Measurements from ENCODE around the gene RIT2.

Gene RIT2

GRCh38 chr18:42756214-42756613, 359.3 kb downstream of the RIT2 start:
- Histone ChIP-seq H3K4me1 (ENCODE audit: low read depth, poor library complexity, severe bottlenecking) (no peaks in the 10 kb centered on the region), H3K4me2 (no peak overlapping the region), H3K9ac (no peak overlapping the region), H3K36me3 (ENCODE audit: insufficient read depth) (no peaks in the 10 kb centered on the region), H3K27me3 (ENCODE audit: insufficient read depth, low read depth) (no peaks in the 10 kb centered on the region), H3K4me3 (IDR thresholded peaks at IDR 0.05; ENCODE audit: insufficient read depth, low read depth, low read length) (no peak overlapping the region), H3K79me2 (ENCODE audit: insufficient read depth, low read depth) (no peaks in the 10 kb centered on the region), H2AFZ (ENCODE audit: low read depth) (no peak overlapping the region), H4K20me1 (ENCODE audit: insufficient read depth) (no peaks in the 10 kb centered on the region), H3K27ac (no peak overlapping the region)
- TF ChIP-seq, protein P1, sequence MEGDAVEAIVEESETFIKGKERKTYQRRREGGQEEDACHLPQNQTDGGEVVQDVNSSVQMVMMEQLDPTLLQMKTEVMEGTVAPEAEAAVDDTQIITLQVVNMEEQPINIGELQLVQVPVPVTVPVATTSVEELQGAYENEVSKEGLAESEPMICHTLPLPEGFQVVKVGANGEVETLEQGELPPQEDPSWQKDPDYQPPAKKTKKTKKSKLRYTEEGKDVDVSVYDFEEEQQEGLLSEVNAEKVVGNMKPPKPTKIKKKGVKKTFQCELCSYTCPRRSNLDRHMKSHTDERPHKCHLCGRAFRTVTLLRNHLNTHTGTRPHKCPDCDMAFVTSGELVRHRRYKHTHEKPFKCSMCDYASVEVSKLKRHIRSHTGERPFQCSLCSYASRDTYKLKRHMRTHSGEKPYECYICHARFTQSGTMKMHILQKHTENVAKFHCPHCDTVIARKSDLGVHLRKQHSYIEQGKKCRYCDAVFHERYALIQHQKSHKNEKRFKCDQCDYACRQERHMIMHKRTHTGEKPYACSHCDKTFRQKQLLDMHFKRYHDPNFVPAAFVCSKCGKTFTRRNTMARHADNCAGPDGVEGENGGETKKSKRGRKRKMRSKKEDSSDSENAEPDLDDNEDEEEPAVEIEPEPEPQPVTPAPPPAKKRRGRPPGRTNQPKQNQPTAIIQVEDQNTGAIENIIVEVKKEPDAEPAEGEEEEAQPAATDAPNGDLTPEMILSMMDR (conservative IDR thresholded peaks at IDR 0.05; ENCODE audit: low read depth, low read length) = no peak

DNA sequence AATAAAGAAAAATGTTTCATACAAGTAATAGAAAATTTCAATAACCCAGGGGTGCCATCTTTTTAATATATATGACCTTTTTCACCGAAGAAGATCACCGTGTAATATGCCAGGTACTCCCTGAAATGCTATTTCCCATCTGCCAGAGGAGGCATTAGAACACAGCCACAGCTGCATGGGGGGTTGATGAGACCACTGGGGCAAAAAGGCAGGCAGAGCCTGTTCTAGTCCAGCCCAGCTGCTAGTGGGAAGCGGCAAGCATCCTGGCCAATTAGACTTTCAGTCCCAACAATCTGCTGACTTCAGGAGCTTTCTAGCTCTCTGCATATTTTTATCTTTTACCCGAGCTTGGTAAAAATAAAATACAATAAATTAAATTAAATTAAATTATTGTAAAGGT, 362.6 kb downstream of the RIT2 start:
- H3K4me2 ChIP-seq = no peak overlapping the region
- no peak overlapping the region for H3K27ac ChIP-seq
- no peak overlapping the region for H3K4me3 ChIP-seq (IDR thresholded peaks at IDR 0.05; ENCODE audit: insufficient read depth, low read depth, low read length)
- H3K27me3 ChIP-seq (ENCODE audit: insufficient read depth, low read depth) = no peaks in the 10 kb centered on the region
- no peaks in the 10 kb centered on the region for H3K4me1 ChIP-seq (ENCODE audit: low read depth, poor library complexity, severe bottlenecking)
- no peak overlapping the region for H3K9ac ChIP-seq
- no peaks in the 10 kb centered on the region for H4K20me1 ChIP-seq (ENCODE audit: insufficient read depth)
- TF ChIP-seq, protein P1 (conservative IDR thresholded peaks at IDR 0.05; ENCODE audit: low read depth, low read length) = no peak
- H3K36me3 ChIP-seq (ENCODE audit: insufficient read depth) = no peaks in the 10 kb centered on the region
- H3K79me2 ChIP-seq (ENCODE audit: insufficient read depth, low read depth) = no peaks in the 10 kb centered on the region
- no peak overlapping the region for H2AFZ ChIP-seq (ENCODE audit: low read depth)

DNA sequence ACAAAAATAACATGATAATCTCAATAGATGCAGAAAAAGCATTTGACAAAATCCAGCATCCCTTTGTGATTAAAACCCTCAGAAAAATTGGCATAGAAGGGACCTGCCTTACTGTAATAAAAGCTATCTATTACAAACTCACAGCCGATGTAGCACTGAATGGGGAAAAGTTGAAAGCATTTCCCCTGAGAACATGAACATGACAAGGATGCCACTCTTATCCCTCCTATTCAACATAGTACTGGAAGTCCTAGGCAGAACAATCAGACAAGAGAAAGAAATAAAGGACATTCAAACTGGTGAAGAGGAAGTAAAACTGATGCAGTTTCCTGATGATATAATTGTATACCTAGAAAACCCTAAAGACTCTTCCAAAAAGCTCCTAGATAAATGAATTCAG, 368.7 kb downstream of the RIT2 start:
- H3K4me2 ChIP-seq = no peak overlapping the region
- no peak overlapping the region for H3K27ac ChIP-seq
- TF ChIP-seq, protein P1 (conservative IDR thresholded peaks at IDR 0.05; ENCODE audit: low read depth, low read length) = no peak

DNA sequence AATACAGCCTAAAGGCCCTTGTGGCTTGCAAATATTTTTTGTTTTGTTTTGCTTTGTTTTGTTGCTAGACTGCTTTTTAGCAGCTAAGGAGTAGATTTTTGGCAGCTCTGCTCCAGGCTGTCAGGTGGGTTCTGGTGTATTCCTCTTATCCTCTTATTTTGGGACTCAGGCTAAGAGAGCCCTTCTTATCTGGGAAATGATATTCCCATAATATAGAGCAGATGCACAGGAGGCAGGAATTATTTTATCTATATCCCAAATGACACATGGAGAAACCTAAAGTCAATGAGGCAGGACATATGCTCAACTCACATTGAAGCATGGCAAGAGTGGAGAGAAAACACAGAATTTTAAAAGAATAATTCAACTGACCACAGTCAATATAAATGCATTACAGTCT, 369.6 kb downstream of the RIT2 start:
- no peaks in the 10 kb centered on the region for H4K20me1 ChIP-seq (ENCODE audit: insufficient read depth)
- H3K9ac ChIP-seq = no peak overlapping the region
- TF ChIP-seq, protein P1 (conservative IDR thresholded peaks at IDR 0.05; ENCODE audit: low read depth, low read length) = no peak
- H3K4me1 ChIP-seq (ENCODE audit: low read depth, poor library complexity, severe bottlenecking) = no peaks in the 10 kb centered on the region
- H3K4me2 ChIP-seq = no peak overlapping the region
- no peaks in the 10 kb centered on the region for H3K27me3 ChIP-seq (ENCODE audit: insufficient read depth, low read depth)
- no peaks in the 10 kb centered on the region for H3K36me3 ChIP-seq (ENCODE audit: insufficient read depth)
- no peak overlapping the region for H3K4me3 ChIP-seq (IDR thresholded peaks at IDR 0.05; ENCODE audit: insufficient read depth, low read depth, low read length)
- no peak overlapping the region for H2AFZ ChIP-seq (ENCODE audit: low read depth)
- H3K79me2 ChIP-seq (ENCODE audit: insufficient read depth, low read depth) = no peaks in the 10 kb centered on the region
- no peak overlapping the region for H3K27ac ChIP-seq

More for the DNA sequence above, 368.7 kb downstream of the RIT2 start:
- H2AFZ ChIP-seq (ENCODE audit: low read depth) = no peak overlapping the region
- no peak overlapping the region for H3K4me3 ChIP-seq (IDR thresholded peaks at IDR 0.05; ENCODE audit: insufficient read depth, low read depth, low read length)
- H3K36me3 ChIP-seq (ENCODE audit: insufficient read depth) = no peaks in the 10 kb centered on the region
- no peaks in the 10 kb centered on the region for H4K20me1 ChIP-seq (ENCODE audit: insufficient read depth)
- H3K4me1 ChIP-seq (ENCODE audit: low read depth, poor library complexity, severe bottlenecking) = no peaks in the 10 kb centered on the region
- no peaks in the 10 kb centered on the region for H3K79me2 ChIP-seq (ENCODE audit: insufficient read depth, low read depth)
- H3K27me3 ChIP-seq (ENCODE audit: insufficient read depth, low read depth) = no peaks in the 10 kb centered on the region
- no peak overlapping the region for H3K9ac ChIP-seq

Measured in KMS-11 (cell line).